Gastrocnemius medialis (tissue), 4 donors: ENCODE results near the gene PASD1. TPM values are rescaled to one million over a fixed set of nuclear protein-coding genes. Genes with fewer than 3 reads are reported as not detected.

Source experiments
- ATAC-seq, 2 donors: fragments of 150-250 bp; one replicate each; pipeline ENCODE4 v1.9.1; 2016
- DNase-seq, 2 donors: peaks; one replicate each; pipeline ENCODE4 v3.0.0-alpha.2; 2019
- H3K27ac ChIP-seq, 4 donors: fragments of 200-600 bp; sonication (generic); 1 replicate in 1 of 4; 2 replicates in 3 of 4; pipeline ENCODE4 v1.5.1; 2016 to 2018; ENCODE audit warnings: mild to moderate bottlenecking in 2 of 4, moderate library complexity in 1 of 4
- H3K27me3 ChIP-seq, 3 donors: fragments of 200-600 bp; sonication (generic) in 2 of 3; 1 replicate in 1 of 3; 2 replicates in 2 of 3; pipeline versions ENCODE4 v1.5.1 to v1.6.0; 2016 to 2019; ENCODE audit warnings: mild to moderate bottlenecking in 1 of 3, moderate library complexity in 1 of 3
- H3K36me3 ChIP-seq, 2 donors: fragments of 200-600 bp; sonication (generic) in 1 of 2; one replicate each; pipeline ENCODE4 v1.5.1; 2017 to 2018
- H3K4me1 ChIP-seq, 2 donors: fragments of 200-600 bp; sonication (generic) in 1 of 2; one replicate each; pipeline ENCODE4 v1.5.1; 2016 to 2017; ENCODE audit warnings: mild to moderate bottlenecking in 2 of 2
- H3K4me3 ChIP-seq, 4 donors: fragments of 200-600 bp; sonication (generic) in 3 of 4; 1 replicate in 1 of 4; 2 replicates in 3 of 4; pipeline ENCODE4 v1.5.1; 2016 to 2019; ENCODE audit warnings: mild to moderate bottlenecking in 2 of 4
- H3K9me3 ChIP-seq, 3 donors: fragments of 200-600 bp; sonication (generic) in 2 of 3; 1 replicate in 1 of 3; 2 replicates in 2 of 3; pipeline ENCODE4 v1.5.1; 2016 to 2019
- CTCF ChIP-seq, 5 experiments: fragments of 450-650 bp in 3 of 5; fragments of 200-600 bp in 2 of 5; sonication (generic) in 2 of 5; IDR thresholded peaks in 4 of 5; conservative IDR thresholded peaks in 1 of 5; 1 replicate in 4 of 5; 2 replicates in 1 of 5; pipeline ENCODE4 v1.5.1; 2016 to 2019; ENCODE audit warnings: antibody characterized with exemption in 5 of 5, mild to moderate bottlenecking in 3 of 5, moderate library complexity in 3 of 5
- POLR2A ChIP-seq, 2 donors: fragments of 450-650 bp; IDR thresholded peaks; one replicate each; pipeline ENCODE4 v1.6.1; 2017; ENCODE audit warnings: antibody characterized with exemption in 2 of 2, mild to moderate bottlenecking in 2 of 2, moderate library complexity in 2 of 2
- in situ Hi-C, 4 donors: fragments of 200-750 bp; cut with MboI; loops; one replicate each; pipeline versions ENCODE4 v1.15.0 to v1.8.0; 2017; ENCODE audit warnings: low sequenced_read_pairs in 4 of 4
- intact Hi-C: fragments of 100-400 bp; cut with DNase I; formaldehyde crosslinking; loops from one replicate; pipeline ENCODE4 v1.15.1; 2023; ENCODE audit warnings: low total_unique reads
- total RNA-seq, 4 donors: library from RNA; depleted of rRNA; stranded (reverse); fragments of >200 nt; gene quantifications; one replicate each; pipeline versions ENCODE4 v1.1.0 to v1.2.3, GENCODE V29; 2016

The PASD1 gene
- total RNA-seq, 4 donors from 2014 or later, result not detected

- no peak for ATAC-seq
- in situ Hi-C loops (no loop called here), intact Hi-C loops (no loop called here)
- H3K27ac ChIP-seq, result no peak overlapping the region
- no peak for DNase-seq
- H3K4me3 ChIP-seq, result no peak overlapping the region
- H3K27me3 ChIP-seq, result no peaks in the 10 kb centered on the region
- H3K36me3 ChIP-seq, result no peaks in the 10 kb centered on the region
- TF ChIP-seq POLR2A (IDR thresholded peaks at IDR 0.05) (no peak), CTCF (IDR thresholded peaks at IDR 0.05 in 4 of 5, conservative IDR thresholded peaks at IDR 0.05 in 1 of 5) (no peak)
- no peaks in the 10 kb centered on the region for H3K4me1 ChIP-seq
- H3K9me3 ChIP-seq, result no peaks in the 10 kb centered on the region
Measured at GRCh38 chrX:151523351-151523750, 40.1 kb upstream of the PASD1 start.

GRCh38 chrX:151536571-151536970 lies 26.9 kb upstream of the PASD1 start:
- Histone ChIP-seq H3K36me3 (no peaks in the 10 kb centered on the region), H3K27ac (no peak overlapping the region), H3K4me1 (no peaks in the 10 kb centered on the region), H3K27me3 (no peaks in the 10 kb centered on the region), H3K4me3 (no peak overlapping the region), H3K9me3 (no peaks in the 10 kb centered on the region)
- intact Hi-C loops (no loop called here), in situ Hi-C loops (no loop called here)
- DNase-seq, result no peak
- ATAC-seq, result no peak
- no peak for TF ChIP-seq POLR2A (IDR thresholded peaks at IDR 0.05)
- TF ChIP-seq CTCF (IDR thresholded peaks at IDR 0.05 in 4 of 5, conservative IDR thresholded peaks at IDR 0.05 in 1 of 5), result no peak

- H3K27me3 ChIP-seq, result no peaks in the 10 kb centered on the region
- no peak for DNase-seq
- H3K4me1 ChIP-seq, result no peaks in the 10 kb centered on the region
- in situ Hi-C loops (no loop called here), intact Hi-C loops (no loop called here)
- no peak overlapping the region for H3K27ac ChIP-seq
- H3K36me3 ChIP-seq, result no peaks in the 10 kb centered on the region
- H3K4me3 ChIP-seq, result no peak overlapping the region
- no peaks in the 10 kb centered on the region for H3K9me3 ChIP-seq
- TF ChIP-seq POLR2A (IDR thresholded peaks at IDR 0.05) (no peak), CTCF (IDR thresholded peaks at IDR 0.05 in 4 of 5, conservative IDR thresholded peaks at IDR 0.05 in 1 of 5) (no peak)
- ATAC-seq, result no peak
Measured at GRCh38 chrX:151537572-151537971, 25.9 kb upstream of the PASD1 start.

- no peaks in the 10 kb centered on the region for H3K4me1 ChIP-seq
- no peaks in the 10 kb centered on the region for H3K36me3 ChIP-seq
- intact Hi-C loops, result no loop called here
- no peak overlapping the region for H3K4me3 ChIP-seq
- no peak overlapping the region for H3K27ac ChIP-seq
- DNase-seq (no peak), ATAC-seq (no peak)
- H3K9me3 ChIP-seq, result no peaks in the 10 kb centered on the region
- in situ Hi-C loops, result no loop called here
- H3K27me3 ChIP-seq, result no peaks in the 10 kb centered on the region
- TF ChIP-seq POLR2A (IDR thresholded peaks at IDR 0.05) (no peak), CTCF (IDR thresholded peaks at IDR 0.05 in 4 of 5, conservative IDR thresholded peaks at IDR 0.05 in 1 of 5) (no peak)
Measured at GRCh38 chrX:151538190-151539122, 25.0 kb upstream of the PASD1 start.
